ENCODE results near the gene MAP3K9. TPM values are rescaled to one million over a fixed set of nuclear protein-coding genes. Genes with fewer than 3 reads are reported as not detected.

MAP3K9 gene
- total RNA-seq, 1 donor from 2014 or later, result 8.6 TPM

GRCh38 chr14:70803321-70804310 lies 5.7 kb downstream of the MAP3K9 start:
- H3K4me3 Mint-ChIP-seq (ENCODE audit: unreplicated experiment), result no peak overlapping the region
- no peak for TF ChIP-seq CTCF (IDR thresholded peaks at IDR 0.05; ENCODE audit: unreplicated experiment)
- H3K9me3 Mint-ChIP-seq (ENCODE audit: unreplicated experiment), result no peaks in the 10 kb centered on the region
- DNase-seq (ENCODE audit: low spot score), result no peak
- no peak overlapping the region for H3K27ac Mint-ChIP-seq (ENCODE audit: unreplicated experiment)
- peaks cover 5% of the 10 kb centered on the region for H3K4me1 Mint-ChIP-seq (ENCODE audit: unreplicated experiment)
- peaks cover 5% of the 10 kb centered on the region for H3K27me3 Mint-ChIP-seq (ENCODE audit: unreplicated experiment)
- H3K36me3 Mint-ChIP-seq (ENCODE audit: low read depth, unreplicated experiment), result peaks cover 7% of the 10 kb centered on the region

- TF ChIP-seq CTCF (IDR thresholded peaks at IDR 0.05; ENCODE audit: unreplicated experiment), result no peak
- Mint-ChIP-seq H3K27ac (ENCODE audit: unreplicated experiment) (no peak overlapping the region), H3K9me3 (ENCODE audit: unreplicated experiment) (no peaks in the 10 kb centered on the region), H3K36me3 (ENCODE audit: low read depth, unreplicated experiment) (peaks cover 7% of the 10 kb centered on the region), H3K4me3 (ENCODE audit: unreplicated experiment) (no peak overlapping the region), H3K4me1 (ENCODE audit: unreplicated experiment) (no peaks in the 10 kb centered on the region), H3K27me3 (ENCODE audit: unreplicated experiment) (no peaks in the 10 kb centered on the region)
- DNase-seq (ENCODE audit: low spot score), result no peak
These were observed 6.9 kb downstream of the MAP3K9 start for GRCh38 chr14:70802379-70802778.

- H3K4me3 Mint-ChIP-seq (ENCODE audit: unreplicated experiment), result no peak overlapping the region
- H3K27ac Mint-ChIP-seq (ENCODE audit: unreplicated experiment), result no peak overlapping the region
- H3K9me3 Mint-ChIP-seq (ENCODE audit: unreplicated experiment), result no peaks in the 10 kb centered on the region
- no peaks in the 10 kb centered on the region for H3K4me1 Mint-ChIP-seq (ENCODE audit: unreplicated experiment)
- no peaks in the 10 kb centered on the region for H3K27me3 Mint-ChIP-seq (ENCODE audit: unreplicated experiment)
- no peak for TF ChIP-seq CTCF (IDR thresholded peaks at IDR 0.05; ENCODE audit: unreplicated experiment)
- H3K36me3 Mint-ChIP-seq (ENCODE audit: low read depth, unreplicated experiment), result peaks cover 7% of the 10 kb centered on the region
- no peak for DNase-seq (ENCODE audit: low spot score)
These were observed 7.5 kb downstream of the MAP3K9 start for GRCh38 chr14:70801836-70802235.

GRCh38 chr14:70796551-70796950 lies 12.8 kb downstream of the MAP3K9 start:
- TF ChIP-seq CTCF (IDR thresholded peaks at IDR 0.05; ENCODE audit: unreplicated experiment), result no peak
- H3K36me3 Mint-ChIP-seq (ENCODE audit: low read depth, unreplicated experiment), result peaks cover 15% of the 10 kb centered on the region
- H3K4me3 Mint-ChIP-seq (ENCODE audit: unreplicated experiment), result no peak overlapping the region
- no peaks in the 10 kb centered on the region for H3K9me3 Mint-ChIP-seq (ENCODE audit: unreplicated experiment)
- H3K4me1 Mint-ChIP-seq (ENCODE audit: unreplicated experiment), result no peaks in the 10 kb centered on the region
- peaks cover 1% of the 10 kb centered on the region for H3K27me3 Mint-ChIP-seq (ENCODE audit: unreplicated experiment)
- DNase-seq (ENCODE audit: low spot score), result no peak
- no peak overlapping the region for H3K27ac Mint-ChIP-seq (ENCODE audit: unreplicated experiment)

- Mint-ChIP-seq H3K27me3 (ENCODE audit: unreplicated experiment) (peaks cover 2% of the 10 kb centered on the region), H3K27ac (ENCODE audit: unreplicated experiment) (no peak overlapping the region), H3K36me3 (ENCODE audit: low read depth, unreplicated experiment) (peaks cover 8% of the 10 kb centered on the region)
These were observed 15.0 kb downstream of the MAP3K9 start for GRCh38 chr14:70794294-70794693.

More at GRCh38 chr14:70794294-70794693, 15.0 kb downstream of the MAP3K9 start:
- TF ChIP-seq CTCF (IDR thresholded peaks at IDR 0.05; ENCODE audit: unreplicated experiment), result no peak
- Mint-ChIP-seq H3K9me3 (ENCODE audit: unreplicated experiment) (no peaks in the 10 kb centered on the region), H3K4me3 (ENCODE audit: unreplicated experiment) (no peak overlapping the region), H3K4me1 (ENCODE audit: unreplicated experiment) (peaks cover 12% of the 10 kb centered on the region)
- DNase-seq (ENCODE audit: low spot score), result no peak

Data from endothelial cell (in vitro differentiated cells).